ENCODE data around the gene MRPS26. TPM values are rescaled to one million over a fixed set of nuclear protein-coding genes. Genes with fewer than 3 reads are reported as not detected.

MRPS26 gene
- total RNA-seq, 2 donors from 2014 or later, result 28.0 to 29.0 TPM

GRCh38 chr20:3084283-3084985, 38.6 kb downstream of the MRPS26 start, which contains the start of gene AVP:
Gene AVP (minus strand): TSS chr20:3084724. CDS start chr20:3084674, 50 bp downstream.
- no peak for ATAC-seq
- TF ChIP-seq CTCF (IDR thresholded peaks at IDR 0.05), result no peak
- no peak for TF ChIP-seq POLR2A (IDR thresholded peaks at IDR 0.05)
- H3K4me1 ChIP-seq, result peaks cover 10% of the 10 kb centered on the region
- no peak for DNase-seq
- H3K9me3 ChIP-seq, result no peaks in the 10 kb centered on the region
- 77 to 85% methylated on average over 15 to 20 of the region's 28 CpGs for WGBS, 2 donors
- H3K27me3 ChIP-seq, result no peaks in the 10 kb centered on the region
- H3K36me3 ChIP-seq (replicated peaks in 1 of 2; ENCODE audit: insufficient read depth in 1 of 2, low read depth in 2 of 2), result no peaks in the 10 kb centered on the region
- intact Hi-C loops (cut with DNase I), result no loop called here
- no peak within 1 kb of the TSS for H3K27ac ChIP-seq
- no peak within 1 kb of the TSS for H3K4me3 ChIP-seq

- Histone ChIP-seq H3K27me3 (no peaks in the 10 kb centered on the region), H3K9me3 (no peaks in the 10 kb centered on the region), H3K4me1 (peaks cover 10% of the 10 kb centered on the region), H3K36me3 (replicated peaks in 1 of 2; ENCODE audit: insufficient read depth in 1 of 2, low read depth in 2 of 2) (no peaks in the 10 kb centered on the region), H3K4me3 (no peak overlapping the region), H3K27ac (no peak overlapping the region)
- DNase-seq, result no peak
- 82 to 93% methylated on average over 7 of the region's 7 CpGs for WGBS, 2 donors
- intact Hi-C loops (cut with DNase I), result no loop called here
- TF ChIP-seq CTCF (IDR thresholded peaks at IDR 0.05), result no peak
- TF ChIP-seq POLR2A (IDR thresholded peaks at IDR 0.05), result no peak
- no peak for ATAC-seq
Measured at GRCh38 chr20:3084986-3085360, 39.1 kb downstream of the MRPS26 start.

- DNase-seq (no peak), ATAC-seq (no peak)
- no peaks in the 10 kb centered on the region for H3K36me3 ChIP-seq (replicated peaks in 1 of 2; ENCODE audit: insufficient read depth in 1 of 2, low read depth in 2 of 2)
- TF ChIP-seq POLR2A (IDR thresholded peaks at IDR 0.05) (no peak), CTCF (IDR thresholded peaks at IDR 0.05) (no peak)
- intact Hi-C loops (cut with DNase I), result no loop called here
- no peaks in the 10 kb centered on the region for H3K9me3 ChIP-seq
- H3K27me3 ChIP-seq, result no peaks in the 10 kb centered on the region
- no peak overlapping the region for H3K4me3 ChIP-seq
- peaks cover 10% of the 10 kb centered on the region for H3K4me1 ChIP-seq
- no peak overlapping the region for H3K27ac ChIP-seq
- 94% methylated on average over 7 of the region's 8 CpGs; no CpG with 5 or more reads in 1 of the 2 donors for WGBS, 2 donors
Measured at GRCh38 chr20:3085571-3086072, 39.8 kb downstream of the MRPS26 start.

GRCh38 chr20:3088031-3088430, 42.2 kb downstream of the MRPS26 start:
- ATAC-seq, result no peak
- no peak overlapping the region for H3K27ac ChIP-seq
- no peak for DNase-seq
- WGBS, 2 donors, result 81 to 85% methylated on average over 5 to 7 of the region's 7 CpGs
- peaks cover 0 to 6% of the 10 kb centered on the region in 2 donors for H3K27me3 ChIP-seq
- no peak overlapping the region for H3K4me3 ChIP-seq
- no peaks in the 10 kb centered on the region for H3K36me3 ChIP-seq (replicated peaks in 1 of 2; ENCODE audit: insufficient read depth in 1 of 2, low read depth in 2 of 2)
- intact Hi-C loops (cut with DNase I), result no loop called here
- no peak for TF ChIP-seq POLR2A (IDR thresholded peaks at IDR 0.05)
- no peak for TF ChIP-seq CTCF (IDR thresholded peaks at IDR 0.05)
- H3K4me1 ChIP-seq, result peaks cover 10% of the 10 kb centered on the region
- H3K9me3 ChIP-seq, result no peaks in the 10 kb centered on the region

GRCh38 chr20:3090565-3090964, 44.7 kb downstream of the MRPS26 start:
- TF ChIP-seq POLR2A (IDR thresholded peaks at IDR 0.05), result no peak
- no peak for TF ChIP-seq CTCF (IDR thresholded peaks at IDR 0.05)
- ATAC-seq, result no peak
- H3K4me3 ChIP-seq, result no peak overlapping the region
- WGBS, 2 donors, result 0 to 4% methylated on average over 1 of the region's 1 CpG
- DNase-seq, result no peak
- H3K27me3 ChIP-seq, result peaks cover 0 to 11% of the 10 kb centered on the region in 2 donors
- no peaks in the 10 kb centered on the region for H3K9me3 ChIP-seq
- intact Hi-C loops (cut with DNase I), result no loop called here
- H3K4me1 ChIP-seq, result peaks cover 9% of the 10 kb centered on the region
- no peak overlapping the region for H3K27ac ChIP-seq
- no peaks in the 10 kb centered on the region for H3K36me3 ChIP-seq (replicated peaks in 1 of 2; ENCODE audit: insufficient read depth in 1 of 2, low read depth in 2 of 2)
